Suprapubic skin (tissue), 3 donors: ENCODE data around the gene C16orf82.

Experiments
- CTCF ChIP-seq, 2 donors: fragments of 200-600 bp in 1 of 2; fragments of 450-650 bp in 1 of 2; sonication (generic) in 1 of 2; IDR thresholded peaks; one replicate each; pipeline ENCODE4 v1.5.1; 2016 to 2019; ENCODE audit warnings: antibody characterized with exemption in 2 of 2, mild to moderate bottlenecking in 1 of 2, moderate library complexity in 1 of 2
- POLR2A ChIP-seq, 2 donors: fragments of 450-650 bp; IDR thresholded peaks; one replicate each; pipeline ENCODE4 v1.6.1; 2017; ENCODE audit warnings: antibody characterized with exemption in 2 of 2, mild to moderate bottlenecking in 2 of 2, moderate library complexity in 2 of 2

- TF ChIP-seq POLR2A (IDR thresholded peaks at IDR 0.05), result no peak
- no peak for TF ChIP-seq CTCF (IDR thresholded peaks at IDR 0.05)
These were observed 29.6 kb downstream of the C16orf82 start for GRCh38 chr16:27096375-27096774.
